Measurements from ENCODE around the gene CLEC4F.

The CLEC4F gene

DNA sequence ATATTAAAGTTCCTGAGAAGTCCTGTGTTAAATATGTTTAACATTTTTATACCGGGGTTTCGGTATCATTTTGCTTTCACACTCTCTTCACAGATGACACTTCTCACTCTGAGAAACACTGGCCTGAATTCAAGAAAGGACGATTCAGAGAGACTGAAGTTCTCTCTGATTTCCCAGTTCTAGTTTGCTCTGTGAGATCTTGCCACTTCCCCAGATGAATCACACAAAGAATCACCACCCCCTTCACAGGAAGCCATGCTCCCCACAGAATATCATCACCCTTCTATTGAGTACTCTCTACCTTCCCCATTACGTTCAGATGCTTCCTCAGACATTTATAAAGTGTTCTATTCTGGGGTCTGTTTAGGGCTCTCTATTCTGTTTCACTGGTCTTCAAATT is 31.3 kb upstream of the CLEC4F start:
- no peak for TF ChIP-seq CTCF (conservative IDR thresholded peaks at IDR 0.05; ENCODE audit: low read depth, low read length)
- no peak overlapping the region for H3K4me3 ChIP-seq (ENCODE audit: low read depth, low read length)
- DNase-seq (ENCODE audit: low read depth): no peak

DNA sequence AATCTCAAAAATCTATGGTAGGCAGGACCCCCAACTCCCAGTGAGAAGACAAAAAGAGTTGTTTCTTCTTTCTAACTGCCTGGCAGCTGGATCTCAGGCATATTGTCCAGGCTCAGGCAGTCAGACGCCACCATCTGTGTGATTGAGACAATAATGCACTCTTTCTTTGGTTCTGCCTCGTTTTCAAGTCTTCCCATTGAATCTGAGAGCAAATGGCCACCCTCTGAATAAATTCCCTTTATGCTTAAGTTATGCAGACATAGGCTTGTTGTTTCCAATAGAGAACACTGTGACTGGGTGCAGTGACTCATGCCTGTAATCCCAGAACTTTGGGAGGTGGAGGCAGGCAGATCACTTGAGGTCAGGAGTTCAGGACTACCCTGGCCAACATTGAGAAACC is 30.5 kb upstream of the CLEC4F start:
- DNase-seq (ENCODE audit: low read depth): no peak
- no peak for TF ChIP-seq CTCF (conservative IDR thresholded peaks at IDR 0.05; ENCODE audit: low read depth, low read length)
- H3K4me3 ChIP-seq (ENCODE audit: low read depth, low read length): no peak overlapping the region

DNA sequence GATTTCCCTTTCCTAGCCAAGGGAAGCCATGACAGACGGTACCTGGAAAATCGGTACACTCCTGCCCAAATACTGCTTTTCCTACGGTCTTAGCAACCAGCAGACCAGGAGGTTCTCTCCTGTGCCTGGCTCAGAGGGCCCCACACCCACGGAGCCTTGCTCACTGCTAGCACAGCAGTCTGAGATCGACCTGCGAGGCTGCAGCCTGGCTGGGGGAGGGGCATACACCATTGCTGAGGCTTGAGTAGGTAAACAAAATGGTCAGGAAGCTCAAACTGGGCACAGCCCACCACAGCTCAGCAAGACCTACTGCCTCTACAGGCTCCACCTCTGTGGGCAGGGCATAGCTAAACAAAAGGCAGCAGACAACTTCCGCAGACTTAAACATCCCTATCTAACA is 22.0 kb upstream of the CLEC4F start:
- DNase-seq (ENCODE audit: low read depth): no peak
- no peak overlapping the region for H3K4me3 ChIP-seq (ENCODE audit: low read depth, low read length)
- no peak for TF ChIP-seq CTCF (conservative IDR thresholded peaks at IDR 0.05; ENCODE audit: low read depth, low read length)

DNA sequence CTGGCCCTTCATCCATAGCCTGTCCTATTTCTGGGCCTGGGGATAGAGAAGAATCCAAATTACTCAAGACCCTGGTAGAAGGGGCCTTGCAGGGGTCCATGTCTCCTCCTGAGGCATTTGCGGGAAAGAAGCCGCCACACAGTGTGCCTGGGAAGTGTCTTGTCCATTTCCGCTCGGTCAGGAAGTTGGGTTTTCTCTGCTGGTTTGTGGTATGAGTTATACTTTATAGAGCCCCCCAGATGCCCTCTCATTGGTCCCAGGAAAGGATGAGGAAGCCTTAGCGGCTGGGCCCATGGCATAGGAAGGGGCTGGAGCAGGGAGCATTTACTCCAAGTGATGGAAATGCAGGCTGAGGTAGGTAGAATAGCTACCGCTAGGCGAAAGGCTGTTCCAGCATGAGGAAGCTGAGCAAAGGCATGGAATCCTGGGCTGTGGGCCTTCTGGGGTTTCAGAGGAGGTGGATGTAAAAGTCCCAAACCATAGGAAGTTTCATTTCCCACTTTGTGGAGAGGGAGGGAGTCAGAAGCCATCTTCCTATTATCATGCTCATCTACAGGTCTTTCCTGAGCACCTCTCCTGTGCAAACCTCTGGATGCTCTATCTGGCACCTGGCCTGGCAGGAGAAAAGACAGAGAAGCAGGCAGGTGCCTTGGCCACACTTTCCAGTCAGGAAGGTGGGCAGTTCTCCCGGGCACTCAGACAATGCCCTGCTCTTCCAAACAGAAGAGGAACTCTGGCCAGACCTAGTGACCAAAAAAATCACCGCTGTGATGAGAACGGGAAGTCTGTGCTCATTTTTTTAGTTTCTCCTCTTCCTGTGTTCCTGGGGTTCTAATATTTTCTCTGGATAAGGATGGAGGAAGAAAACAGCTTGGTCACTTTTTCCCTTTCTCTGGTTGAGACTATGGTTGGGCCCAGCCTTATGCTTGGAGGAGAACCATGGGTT is 17.9 kb upstream of the CLEC4F start:
- DNase-seq (ENCODE audit: low read depth): no peak

DNA sequence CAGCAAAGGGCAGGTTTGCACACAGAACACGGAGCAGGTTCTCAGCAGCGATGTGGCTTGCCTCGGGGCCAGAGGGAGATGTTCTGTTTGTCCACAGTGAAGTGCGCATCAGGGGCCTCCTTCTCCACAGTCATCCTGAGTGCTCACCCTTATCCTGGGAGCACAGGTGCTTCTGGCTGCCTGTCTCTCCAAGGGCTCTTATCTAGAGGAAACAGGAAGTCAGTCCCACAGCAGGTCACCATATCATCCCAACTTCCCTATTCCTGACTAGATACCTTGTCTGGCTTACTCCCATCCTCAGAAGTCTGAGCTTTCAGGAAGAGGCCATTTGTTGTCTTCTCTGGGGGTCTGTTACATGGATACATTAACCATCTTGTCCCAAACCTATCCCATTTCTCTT is 15.2 kb upstream of the CLEC4F start, which contains the start of gene CD207:
Gene CD207 (minus strand): TSS at position 174 of the 400 bp plus-strand sequence. CDS start 40 bp downstream, at position 134.
- DNase-seq (ENCODE audit: low read depth): no peak
- no peak within 1 kb of the TSS for H3K4me3 ChIP-seq (ENCODE audit: low read depth, low read length)
- TF ChIP-seq CTCF (conservative IDR thresholded peaks at IDR 0.05; ENCODE audit: low read depth, low read length): no peak

More for the DNA sequence above, 17.9 kb upstream of the CLEC4F start:
- no peak for TF ChIP-seq CTCF (conservative IDR thresholded peaks at IDR 0.05; ENCODE audit: low read depth, low read length)
- H3K4me3 ChIP-seq (ENCODE audit: low read depth, low read length): no peak overlapping the region

GRCh38 chr2:70834881-70835280 is 14.5 kb upstream of the CLEC4F start:
- TF ChIP-seq CTCF (conservative IDR thresholded peaks at IDR 0.05; ENCODE audit: low read depth, low read length): no peak
- H3K4me3 ChIP-seq (ENCODE audit: low read depth, low read length): no peak overlapping the region
- no peak for DNase-seq (ENCODE audit: low read depth)

GRCh38 chr2:70834106-70834505 is 13.7 kb upstream of the CLEC4F start:
- TF ChIP-seq CTCF (conservative IDR thresholded peaks at IDR 0.05; ENCODE audit: low read depth, low read length): no peak
- no peak overlapping the region for H3K4me3 ChIP-seq (ENCODE audit: low read depth, low read length)
- no peak for DNase-seq (ENCODE audit: low read depth)

All from choroid plexus epithelial cell (primary cell).